ENCODE results near the gene BCLAF3. TPM values are rescaled to one million over a fixed set of nuclear protein-coding genes. Genes with fewer than 3 reads are reported as not detected.

BCLAF3 gene
- total and polyA plus RNA-seq, 4 donors, result 0.76 to 3.2 (median 1.4) TPM

DNA sequence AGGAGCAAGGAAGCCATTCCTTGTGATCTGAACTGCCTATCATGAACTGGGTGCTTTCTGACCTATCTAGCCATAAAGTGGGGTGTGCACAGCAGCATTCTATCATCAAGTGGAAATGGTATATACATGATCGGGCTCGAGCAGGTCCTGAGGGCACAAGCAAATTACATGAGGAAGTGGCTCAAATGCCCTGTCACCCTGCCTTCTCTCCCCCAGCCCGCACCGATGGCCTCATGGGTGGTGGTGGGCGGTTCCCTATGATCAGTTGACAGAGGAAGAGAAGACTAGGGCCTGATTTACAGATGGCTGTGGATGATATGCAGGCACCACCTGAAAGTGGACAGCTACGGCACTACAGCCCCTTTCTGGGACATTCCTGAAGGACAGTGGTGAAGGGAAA is 46.3 kb upstream of the BCLAF3 start:
- no peaks in the 10 kb centered on the region for H3K36me3 ChIP-seq (ENCODE audit: control insufficient read depth in 4 of 4, insufficient read depth in 3 of 4, low read depth in 1 of 4, low read length in 3 of 4)
- no peak overlapping the region for H3K9ac ChIP-seq (ENCODE audit: low read depth in 1 of 2, low read length in 2 of 2)
- no peak overlapping the region for H3K27ac ChIP-seq (ENCODE audit: low read depth in 1 of 2, low read length in 2 of 2)
- 90% methylated on average over 6 of the region's 6 CpGs for WGBS
- no peaks in the 10 kb centered on the region for H3K27me3 ChIP-seq (ENCODE audit: control insufficient read depth in 4 of 4, insufficient read depth in 4 of 4, low read length in 3 of 4)
- H3K4me3 ChIP-seq (ENCODE audit: low read depth in 1 of 3, low read length in 3 of 3), result no peak overlapping the region
- no peaks in the 10 kb centered on the region for H3K4me1 ChIP-seq (ENCODE audit: control insufficient read depth in 4 of 4, insufficient read depth in 4 of 4, low read length in 3 of 4)
- no peaks in the 10 kb centered on the region for H3K9me3 ChIP-seq (ENCODE audit: control insufficient read depth in 4 of 4, low read length in 3 of 4)
- no peak for DNase-seq (ENCODE audit: low spot score)
- TF ChIP-seq FOXA1 (IDR thresholded peaks at IDR 0.05), result no peak
- TF ChIP-seq, protein P1, sequence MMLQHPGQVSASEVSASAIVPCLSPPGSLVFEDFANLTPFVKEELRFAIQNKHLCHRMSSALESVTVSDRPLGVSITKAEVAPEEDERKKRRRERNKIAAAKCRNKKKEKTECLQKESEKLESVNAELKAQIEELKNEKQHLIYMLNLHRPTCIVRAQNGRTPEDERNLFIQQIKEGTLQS (IDR thresholded peaks at IDR 0.05), result no peak
- TF ChIP-seq, protein P2, sequence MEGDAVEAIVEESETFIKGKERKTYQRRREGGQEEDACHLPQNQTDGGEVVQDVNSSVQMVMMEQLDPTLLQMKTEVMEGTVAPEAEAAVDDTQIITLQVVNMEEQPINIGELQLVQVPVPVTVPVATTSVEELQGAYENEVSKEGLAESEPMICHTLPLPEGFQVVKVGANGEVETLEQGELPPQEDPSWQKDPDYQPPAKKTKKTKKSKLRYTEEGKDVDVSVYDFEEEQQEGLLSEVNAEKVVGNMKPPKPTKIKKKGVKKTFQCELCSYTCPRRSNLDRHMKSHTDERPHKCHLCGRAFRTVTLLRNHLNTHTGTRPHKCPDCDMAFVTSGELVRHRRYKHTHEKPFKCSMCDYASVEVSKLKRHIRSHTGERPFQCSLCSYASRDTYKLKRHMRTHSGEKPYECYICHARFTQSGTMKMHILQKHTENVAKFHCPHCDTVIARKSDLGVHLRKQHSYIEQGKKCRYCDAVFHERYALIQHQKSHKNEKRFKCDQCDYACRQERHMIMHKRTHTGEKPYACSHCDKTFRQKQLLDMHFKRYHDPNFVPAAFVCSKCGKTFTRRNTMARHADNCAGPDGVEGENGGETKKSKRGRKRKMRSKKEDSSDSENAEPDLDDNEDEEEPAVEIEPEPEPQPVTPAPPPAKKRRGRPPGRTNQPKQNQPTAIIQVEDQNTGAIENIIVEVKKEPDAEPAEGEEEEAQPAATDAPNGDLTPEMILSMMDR (IDR thresholded peaks at IDR 0.05; ENCODE audit: low read depth, low read length, missing input control), result no peak
- no peak for TF ChIP-seq SP1 (IDR thresholded peaks at IDR 0.05)
- no peak for TF ChIP-seq TAF1 (conservative IDR thresholded peaks at IDR 0.05)
- no peak for TF ChIP-seq HNF4G (IDR thresholded peaks at IDR 0.05)
- no peak for TF ChIP-seq JUND (IDR thresholded peaks at IDR 0.05)
- TF ChIP-seq NR2F2 (IDR thresholded peaks at IDR 0.05), result no peak
- no peak for TF ChIP-seq YY1 (IDR thresholded peaks at IDR 0.05)
- TF ChIP-seq FOXA2 (IDR thresholded peaks at IDR 0.05), result no peak
- no peak for TF ChIP-seq RAD21 (IDR thresholded peaks at IDR 0.05)
- TF ChIP-seq, protein P3, sequence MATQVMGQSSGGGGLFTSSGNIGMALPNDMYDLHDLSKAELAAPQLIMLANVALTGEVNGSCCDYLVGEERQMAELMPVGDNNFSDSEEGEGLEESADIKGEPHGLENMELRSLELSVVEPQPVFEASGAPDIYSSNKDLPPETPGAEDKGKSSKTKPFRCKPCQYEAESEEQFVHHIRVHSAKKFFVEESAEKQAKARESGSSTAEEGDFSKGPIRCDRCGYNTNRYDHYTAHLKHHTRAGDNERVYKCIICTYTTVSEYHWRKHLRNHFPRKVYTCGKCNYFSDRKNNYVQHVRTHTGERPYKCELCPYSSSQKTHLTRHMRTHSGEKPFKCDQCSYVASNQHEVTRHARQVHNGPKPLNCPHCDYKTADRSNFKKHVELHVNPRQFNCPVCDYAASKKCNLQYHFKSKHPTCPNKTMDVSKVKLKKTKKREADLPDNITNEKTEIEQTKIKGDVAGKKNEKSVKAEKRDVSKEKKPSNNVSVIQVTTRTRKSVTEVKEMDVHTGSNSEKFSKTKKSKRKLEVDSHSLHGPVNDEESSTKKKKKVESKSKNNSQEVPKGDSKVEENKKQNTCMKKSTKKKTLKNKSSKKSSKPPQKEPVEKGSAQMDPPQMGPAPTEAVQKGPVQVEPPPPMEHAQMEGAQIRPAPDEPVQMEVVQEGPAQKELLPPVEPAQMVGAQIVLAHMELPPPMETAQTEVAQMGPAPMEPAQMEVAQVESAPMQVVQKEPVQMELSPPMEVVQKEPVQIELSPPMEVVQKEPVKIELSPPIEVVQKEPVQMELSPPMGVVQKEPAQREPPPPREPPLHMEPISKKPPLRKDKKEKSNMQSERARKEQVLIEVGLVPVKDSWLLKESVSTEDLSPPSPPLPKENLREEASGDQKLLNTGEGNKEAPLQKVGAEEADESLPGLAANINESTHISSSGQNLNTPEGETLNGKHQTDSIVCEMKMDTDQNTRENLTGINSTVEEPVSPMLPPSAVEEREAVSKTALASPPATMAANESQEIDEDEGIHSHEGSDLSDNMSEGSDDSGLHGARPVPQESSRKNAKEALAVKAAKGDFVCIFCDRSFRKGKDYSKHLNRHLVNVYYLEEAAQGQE (IDR thresholded peaks at IDR 0.05), result no peak
- TF ChIP-seq GABPA (IDR thresholded peaks at IDR 0.05 in 1 of 2, conservative IDR thresholded peaks at IDR 0.05 in 1 of 2), result no peak
- no peak for TF ChIP-seq HNF4A (conservative IDR thresholded peaks at IDR 0.05)
- TF ChIP-seq, protein P4, sequence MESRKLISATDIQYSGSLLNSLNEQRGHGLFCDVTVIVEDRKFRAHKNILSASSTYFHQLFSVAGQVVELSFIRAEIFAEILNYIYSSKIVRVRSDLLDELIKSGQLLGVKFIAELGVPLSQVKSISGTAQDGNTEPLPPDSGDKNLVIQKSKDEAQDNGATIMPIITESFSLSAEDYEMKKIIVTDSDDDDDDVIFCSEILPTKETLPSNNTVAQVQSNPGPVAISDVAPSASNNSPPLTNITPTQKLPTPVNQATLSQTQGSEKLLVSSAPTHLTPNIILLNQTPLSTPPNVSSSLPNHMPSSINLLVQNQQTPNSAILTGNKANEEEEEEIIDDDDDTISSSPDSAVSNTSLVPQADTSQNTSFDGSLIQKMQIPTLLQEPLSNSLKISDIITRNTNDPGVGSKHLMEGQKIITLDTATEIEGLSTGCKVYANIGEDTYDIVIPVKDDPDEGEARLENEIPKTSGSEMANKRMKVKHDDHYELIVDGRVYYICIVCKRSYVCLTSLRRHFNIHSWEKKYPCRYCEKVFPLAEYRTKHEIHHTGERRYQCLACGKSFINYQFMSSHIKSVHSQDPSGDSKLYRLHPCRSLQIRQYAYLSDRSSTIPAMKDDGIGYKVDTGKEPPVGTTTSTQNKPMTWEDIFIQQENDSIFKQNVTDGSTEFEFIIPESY (IDR thresholded peaks at IDR 0.05), result no peak
- TF ChIP-seq RXRA (IDR thresholded peaks at IDR 0.05), result no peak
- TF ChIP-seq, protein P5, sequence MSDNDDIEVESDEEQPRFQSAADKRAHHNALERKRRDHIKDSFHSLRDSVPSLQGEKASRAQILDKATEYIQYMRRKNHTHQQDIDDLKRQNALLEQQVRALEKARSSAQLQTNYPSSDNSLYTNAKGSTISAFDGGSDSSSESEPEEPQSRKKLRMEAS (IDR thresholded peaks at IDR 0.05), result no peak
- no peak for TF ChIP-seq EGR1 (IDR thresholded peaks at IDR 0.05; ENCODE audit: low read depth in 2 of 2)

Data from liver (tissue), 9 donors.